Cardiac muscle cell (in vitro differentiated cells and primary cell): ENCODE results near the gene AARS2. TPM values are rescaled to one million over a fixed set of nuclear protein-coding genes. Genes with fewer than 3 reads are reported as not detected.

Experiments used
- DNase-seq, 2 donors: peaks; one replicate each; pipeline versions ENCODE4 v3.0.0 to v3.0.0-alpha.2; 2010 to 2017; ENCODE audit warnings: low read depth in 1 of 2, low spot score in 1 of 2
- H3K27ac ChIP-seq: fragments of 200-600 bp; sonication (generic); 2 replicates; pipeline ENCODE4 v1.5.1; 2016
- H3K27me3 ChIP-seq: fragments of 200-600 bp; sonication (generic); 2 replicates; pipeline ENCODE4 v1.6.0; 2016; ENCODE audit warnings: control low read depth
- H3K36me3 ChIP-seq: fragments of 200-600 bp; sonication (generic); 2 replicates; pipeline ENCODE4 v1.5.1; 2016; ENCODE audit warnings: control low read depth
- H3K4me1 ChIP-seq: fragments of 200-600 bp; sonication (generic); 2 replicates; pipeline ENCODE4 v1.8.1; 2017; ENCODE audit warnings: low read depth, mild to moderate bottlenecking, mixed run types
- H3K4me3 ChIP-seq: fragments of 200-600 bp; sonication (generic); 2 replicates; pipeline ENCODE4 v1.5.1; 2016; ENCODE audit warnings: mild to moderate bottlenecking
- H3K9me3 ChIP-seq: fragments of 200-600 bp; sonication (generic); 2 replicates; pipeline ENCODE4 v1.5.1; 2017; ENCODE audit warnings: low read depth, mild to moderate bottlenecking, control low read depth
- CTCF ChIP-seq: IDR thresholded peaks from 2 replicates; pipeline ENCODE4 v1.5.1; 2012; ENCODE audit warnings: low read depth, mild to moderate bottlenecking, low read length
- polyA plus RNA-seq: library from polyadenylated mRNA; unstranded; fragments of >200 nt; fragmentation: Nextera tagmentation; extraction: Ambion mirVana; gene quantifications from 2 replicates; pipeline ENCODE4 v1.2.1, GENCODE V29; 2016
- total RNA-seq: library from RNA; depleted of rRNA; stranded (reverse); fragments of >200 nt; gene quantifications from 2 replicates; pipeline ENCODE4 v1.2.3, GENCODE V29; 2016

AARS2 gene
- total and polyA plus RNA-seq, 2 experiments from 2014 or later: 22.9 to 26.7 TPM

GRCh38 chr6:44292661-44293365 lies 20.3 kb downstream of the AARS2 start:
- H3K4me3 ChIP-seq: no peak overlapping the region
- no peak overlapping the region for H3K27ac ChIP-seq
- no peaks in the 10 kb centered on the region for H3K36me3 ChIP-seq
- no peaks in the 10 kb centered on the region for H3K9me3 ChIP-seq
- TF ChIP-seq CTCF: no peak
- peaks cover 60% of the 10 kb centered on the region for H3K27me3 ChIP-seq
- H3K4me1 ChIP-seq: no peaks in the 10 kb centered on the region
- DNase-seq: no peak

DNA sequence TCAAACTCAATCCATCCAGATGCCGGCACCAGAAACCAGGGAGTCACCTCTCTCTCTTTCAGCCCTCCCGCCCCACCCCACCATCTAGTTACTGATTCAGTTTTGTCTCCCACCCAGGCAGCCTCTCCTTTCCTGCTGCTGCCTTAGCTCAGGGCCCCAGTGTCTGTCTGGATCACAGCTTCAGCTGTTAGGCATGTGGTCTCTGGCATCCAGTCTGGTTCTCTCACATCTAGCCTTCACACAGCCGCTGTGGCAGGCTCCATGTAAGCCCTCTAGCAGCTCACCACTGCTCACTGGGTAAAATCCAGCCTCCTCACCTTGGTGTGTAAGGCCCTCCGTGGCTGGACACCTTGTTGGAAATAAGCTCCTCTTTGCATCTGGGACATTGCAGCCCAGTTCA lies 21.3 kb downstream of the AARS2 start:
- Histone ChIP-seq H3K9me3 (no peaks in the 10 kb centered on the region), H3K4me3 (no peak overlapping the region), H3K27ac (no peak overlapping the region), H3K27me3 (peaks cover 63% of the 10 kb centered on the region), H3K36me3 (no peaks in the 10 kb centered on the region), H3K4me1 (no peaks in the 10 kb centered on the region)
- no peak for TF ChIP-seq CTCF
- no peak for DNase-seq

GRCh38 chr6:44289726-44290260 lies 23.4 kb downstream of the AARS2 start:
- Histone ChIP-seq H3K27me3 (peaks cover 47% of the 10 kb centered on the region), H3K36me3 (no peaks in the 10 kb centered on the region), H3K27ac (no peak overlapping the region), H3K4me3 (no peak overlapping the region), H3K4me1 (no peaks in the 10 kb centered on the region), H3K9me3 (no peaks in the 10 kb centered on the region)
- no peak for TF ChIP-seq CTCF
- no peak for DNase-seq

DNA sequence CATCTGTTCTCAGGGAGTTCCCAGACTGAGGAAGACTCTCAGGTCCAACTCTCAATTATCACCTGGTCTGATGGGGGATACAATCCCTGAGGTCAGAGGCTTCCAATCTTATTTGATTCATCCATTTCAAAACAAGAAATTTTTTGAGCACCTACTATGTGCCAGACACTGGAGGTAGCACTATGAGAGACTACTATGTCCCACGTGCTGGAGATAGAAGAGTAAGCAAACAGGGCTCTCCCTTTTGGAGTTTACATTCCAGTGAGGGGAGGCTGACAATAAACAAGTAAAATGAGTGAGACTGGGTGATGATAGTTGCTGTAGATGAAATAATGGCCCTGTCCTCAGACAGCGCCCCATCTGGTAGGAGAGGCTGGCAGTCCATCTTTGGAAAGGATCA lies 26.4 kb downstream of the AARS2 start:
- DNase-seq: no peak

GRCh38 chr6:44286285-44286565 lies 26.9 kb downstream of the AARS2 start:
- Histone ChIP-seq H3K27ac (no peak overlapping the region), H3K9me3 (no peaks in the 10 kb centered on the region), H3K4me1 (no peaks in the 10 kb centered on the region), H3K27me3 (peaks cover 52% of the 10 kb centered on the region), H3K4me3 (no peak overlapping the region), H3K36me3 (no peaks in the 10 kb centered on the region)
- no peak for TF ChIP-seq CTCF
- no peak for DNase-seq

More for the DNA sequence above, 26.4 kb downstream of the AARS2 start:
- Histone ChIP-seq H3K9me3 (no peaks in the 10 kb centered on the region), H3K4me1 (no peaks in the 10 kb centered on the region), H3K36me3 (no peaks in the 10 kb centered on the region), H3K27me3 (peaks cover 52% of the 10 kb centered on the region), H3K27ac (no peak overlapping the region), H3K4me3 (no peak overlapping the region)
- no peak for TF ChIP-seq CTCF
